ENCODE results near the gene IL1RAPL2. TPM values are rescaled to one million over a fixed set of nuclear protein-coding genes. Genes with fewer than 3 reads are reported as not detected.

IL1RAPL2 gene
- polyA plus RNA-seq, 3 donors: not detected

- H3K27ac Mint-ChIP-seq: no peak overlapping the region
- H3K9me3 ChIP-seq (replicated peaks in 1 of 2; ENCODE audit: control insufficient read depth in 1 of 2, insufficient read depth in 1 of 2, low read length in 2 of 2): peaks cover 0 to 7% of the 10 kb centered on the region in 2 donors
Observed at GRCh38 chrX:105120463-105120862, 554.5 kb downstream of the IL1RAPL2 start.

GRCh38 chrX:105121186-105121585, 555.2 kb downstream of the IL1RAPL2 start:
- H4K20me1 ChIP-seq (ENCODE audit: insufficient read depth, low read length): no peaks in the 10 kb centered on the region
- no peak overlapping the region for H2AFZ ChIP-seq (ENCODE audit: insufficient read depth, low read depth, low read length, poor library complexity, severe bottlenecking)
- intact Hi-C loops (cut with micrococcal nuclease): no loop called here
- peaks cover 0 to 1% (median 0%) of the 10 kb centered on the region in 7 donors for H3K9me3 Mint-ChIP-seq
- H3K9ac ChIP-seq (ENCODE audit: insufficient read depth, low read length, poor library complexity, severe bottlenecking): no peak overlapping the region
- no peaks in the 10 kb centered on the region for H3K4me1 Mint-ChIP-seq
- no peaks in the 10 kb centered on the region for H3K9me3 ChIP-seq (replicated peaks in 1 of 2; ENCODE audit: control insufficient read depth in 1 of 2, insufficient read depth in 1 of 2, low read length in 2 of 2)
- no peak overlapping the region for H3K27ac ChIP-seq (ENCODE audit: low read depth in 1 of 2, low read length in 2 of 2)
- H3K27me3 Mint-ChIP-seq (ENCODE audit: low read depth in 3 of 3): no peaks in the 10 kb centered on the region
- no peak overlapping the region for H3K4me3 ChIP-seq (replicated peaks in 1 of 3; ENCODE audit: low read depth in 2 of 3, low read length in 3 of 3)
- H3K4me1 ChIP-seq (ENCODE audit: control insufficient read depth in 1 of 2, insufficient read depth in 2 of 2, low read length in 2 of 2): no peaks in the 10 kb centered on the region
- H3K79me2 ChIP-seq (ENCODE audit: insufficient read depth, low read length): no peaks in the 10 kb centered on the region
- H3K36me3 ChIP-seq (replicated peaks in 1 of 2; ENCODE audit: control insufficient read depth in 1 of 2, insufficient read depth in 2 of 2, low read length in 2 of 2): no peaks in the 10 kb centered on the region
- no peaks in the 10 kb centered on the region for H3K27me3 ChIP-seq (ENCODE audit: control insufficient read depth in 2 of 2, insufficient read depth in 2 of 2, low read length in 2 of 2)
- no peak for TF ChIP-seq CTCF (IDR thresholded peaks at IDR 0.05)
- no peak overlapping the region for H3K27ac Mint-ChIP-seq
- H3K4me2 ChIP-seq (replicated peaks; ENCODE audit: extremely low read depth, low read length, poor library complexity, severe bottlenecking): no peak overlapping the region
- WGBS (ENCODE audit: insufficient coverage): no CpG with 5 or more reads among the region's 2 CpGs
- no peaks in the 10 kb centered on the region for H3K36me3 Mint-ChIP-seq
- DNase-seq: no peak
- no peak overlapping the region for H3K4me3 Mint-ChIP-seq

More at GRCh38 chrX:105120463-105120862, 554.5 kb downstream of the IL1RAPL2 start:
- Histone ChIP-seq H3K4me1 (ENCODE audit: control insufficient read depth in 1 of 2, insufficient read depth in 2 of 2, low read length in 2 of 2) (no peaks in the 10 kb centered on the region), H3K4me3 (replicated peaks in 1 of 3; ENCODE audit: low read depth in 2 of 3, low read length in 3 of 3) (no peak overlapping the region), H2AFZ (ENCODE audit: insufficient read depth, low read depth, low read length, poor library complexity, severe bottlenecking) (no peak overlapping the region), H4K20me1 (ENCODE audit: insufficient read depth, low read length) (no peaks in the 10 kb centered on the region), H3K79me2 (ENCODE audit: insufficient read depth, low read length) (no peaks in the 10 kb centered on the region), H3K4me2 (replicated peaks; ENCODE audit: extremely low read depth, low read length, poor library complexity, severe bottlenecking) (no peak overlapping the region), H3K27ac (ENCODE audit: low read depth in 1 of 2, low read length in 2 of 2) (no peak overlapping the region), H3K36me3 (replicated peaks in 1 of 2; ENCODE audit: control insufficient read depth in 1 of 2, insufficient read depth in 2 of 2, low read length in 2 of 2) (no peaks in the 10 kb centered on the region), H3K27me3 (ENCODE audit: control insufficient read depth in 2 of 2, insufficient read depth in 2 of 2, low read length in 2 of 2) (no peaks in the 10 kb centered on the region), H3K9ac (ENCODE audit: insufficient read depth, low read length, poor library complexity, severe bottlenecking) (no peak overlapping the region)
- WGBS (ENCODE audit: insufficient coverage): no CpG with 5 or more reads among the region's 4 CpGs
- intact Hi-C loops (cut with micrococcal nuclease): no loop called here
- no peak for DNase-seq
- Mint-ChIP-seq H3K36me3 (no peaks in the 10 kb centered on the region), H3K9me3 (peaks cover 0 to 2% (median 0%) of the 10 kb centered on the region in 7 donors), H3K27me3 (ENCODE audit: low read depth in 3 of 3) (no peaks in the 10 kb centered on the region), H3K4me3 (no peak overlapping the region), H3K4me1 (no peaks in the 10 kb centered on the region)
- no peak for TF ChIP-seq CTCF (IDR thresholded peaks at IDR 0.05)
